HG03354 (cell line): ENCODE measurements around the gene ANO6.
A peak's percentile ranks its signal among the peaks of the same experiment; 100 is the strongest.

Source experiments
- ATAC-seq: cut with Tn5 transposase; IDR thresholded peaks from one replicate; pipeline ENCODE4 v1.9.1; 2021; ENCODE audit warnings: mild to moderate bottlenecking; ENCODE audit not compliant: unreplicated experiment, poor library complexity, severe bottlenecking

Gene ANO6

DNA sequence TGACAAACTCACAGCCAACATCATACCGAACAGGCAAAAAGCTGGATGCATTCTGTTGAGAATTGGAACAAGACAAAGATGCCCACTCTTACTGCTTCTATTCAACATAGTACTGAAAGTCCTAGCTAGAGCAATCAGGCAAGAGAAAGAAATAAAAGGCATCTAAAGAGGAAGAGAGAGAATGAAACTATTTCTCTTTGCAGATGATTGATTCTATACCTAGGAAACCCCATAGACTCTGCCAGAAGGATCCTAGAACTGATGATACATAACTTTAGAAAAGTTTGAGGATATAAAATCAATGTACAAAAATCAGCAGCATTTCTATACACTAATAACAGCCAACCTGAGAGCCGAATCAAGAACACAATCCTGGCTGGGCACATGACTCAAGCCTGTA, 6.1 kb upstream of the ANO6 start:
- ATAC-seq = no peak

DNA sequence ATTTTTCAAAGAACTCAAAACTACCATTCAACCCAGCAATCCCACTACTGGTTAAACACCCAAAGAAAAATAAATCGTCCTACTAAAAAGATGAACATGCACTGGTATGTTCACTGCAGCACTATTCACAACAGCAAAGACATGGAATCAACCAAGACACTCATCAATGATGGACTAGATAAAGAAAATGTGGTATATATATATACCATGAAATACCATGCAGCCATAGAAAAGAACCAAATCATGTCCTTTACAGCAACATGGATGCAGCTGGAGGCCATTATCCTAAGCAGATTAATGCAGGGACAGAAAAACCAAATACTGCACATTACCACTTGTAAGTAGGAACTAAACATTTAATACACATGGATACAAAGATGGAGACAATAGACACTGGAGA, 3.8 kb upstream of the ANO6 start:
- no peak for ATAC-seq

DNA sequence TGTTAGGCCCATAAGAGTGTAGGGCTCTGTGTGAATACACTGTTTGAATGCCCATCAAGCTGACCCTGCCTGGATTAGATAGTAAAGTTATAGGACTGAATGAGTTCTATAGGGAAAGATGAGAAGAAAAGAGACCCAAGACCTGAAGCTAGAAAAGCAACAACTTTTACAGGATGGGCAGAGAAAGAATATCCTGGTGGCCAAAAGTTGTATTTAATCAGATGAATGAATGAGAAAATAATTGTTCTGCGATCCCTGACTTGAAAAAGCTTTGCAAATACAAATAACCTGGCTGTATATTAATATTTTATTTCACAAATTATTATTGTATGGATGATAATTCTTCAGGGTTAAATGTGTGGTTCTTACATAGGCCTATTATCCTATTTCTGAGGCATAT, 2.8 kb upstream of the ANO6 start:
- ATAC-seq = no peak

DNA sequence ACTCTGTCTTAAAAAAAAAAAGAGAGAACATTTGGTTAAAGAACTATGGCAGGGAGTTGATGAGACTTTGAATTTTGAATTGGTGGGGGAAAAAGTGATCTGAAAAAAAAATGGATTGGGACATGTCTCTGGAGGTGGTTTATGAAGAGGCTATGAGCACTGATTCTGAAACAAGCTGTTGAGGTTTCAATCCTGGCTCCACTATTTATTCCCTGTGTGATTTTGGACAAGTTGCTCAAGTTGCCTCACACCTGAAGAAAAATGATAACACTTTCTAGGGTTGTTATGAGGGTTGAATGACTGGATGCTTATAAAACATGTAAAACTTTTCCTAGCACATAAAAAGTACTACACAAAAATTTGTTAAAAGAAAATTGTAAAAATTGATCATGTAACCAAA, 1.8 kb upstream of the ANO6 start:
- ATAC-seq = no peak

DNA sequence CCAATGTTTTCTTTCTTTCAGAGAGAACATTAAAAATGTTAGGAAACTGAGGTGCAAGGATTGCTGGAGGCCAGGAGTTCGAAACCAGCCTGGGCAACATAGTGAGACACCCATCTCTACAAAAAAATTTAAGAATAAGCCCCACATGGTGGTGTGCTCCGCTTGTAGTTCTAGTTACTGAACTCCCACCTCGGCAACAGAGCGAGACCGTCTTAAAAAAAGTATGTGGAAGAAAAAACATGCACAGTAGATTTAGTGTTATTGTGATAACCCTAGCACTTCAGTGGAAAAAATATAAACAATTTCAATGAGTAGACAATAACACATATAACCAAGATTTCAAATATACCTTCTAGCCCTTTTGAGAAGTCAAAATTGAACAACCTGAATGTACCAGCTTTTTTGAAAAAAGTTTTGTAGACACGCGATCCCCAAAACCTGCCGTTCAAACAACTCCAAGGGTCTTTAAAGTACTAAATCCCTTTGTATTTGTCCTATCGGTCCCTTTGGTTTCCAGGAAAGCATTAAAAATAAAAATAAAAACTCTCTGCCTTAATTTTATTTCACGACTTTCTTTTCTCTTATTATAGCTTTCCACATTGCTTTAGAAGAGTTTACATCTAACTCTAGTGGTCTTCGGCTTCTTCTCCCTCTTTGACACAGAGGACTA, 1.0 kb upstream of the ANO6 start:
- no peak for ATAC-seq

DNA sequence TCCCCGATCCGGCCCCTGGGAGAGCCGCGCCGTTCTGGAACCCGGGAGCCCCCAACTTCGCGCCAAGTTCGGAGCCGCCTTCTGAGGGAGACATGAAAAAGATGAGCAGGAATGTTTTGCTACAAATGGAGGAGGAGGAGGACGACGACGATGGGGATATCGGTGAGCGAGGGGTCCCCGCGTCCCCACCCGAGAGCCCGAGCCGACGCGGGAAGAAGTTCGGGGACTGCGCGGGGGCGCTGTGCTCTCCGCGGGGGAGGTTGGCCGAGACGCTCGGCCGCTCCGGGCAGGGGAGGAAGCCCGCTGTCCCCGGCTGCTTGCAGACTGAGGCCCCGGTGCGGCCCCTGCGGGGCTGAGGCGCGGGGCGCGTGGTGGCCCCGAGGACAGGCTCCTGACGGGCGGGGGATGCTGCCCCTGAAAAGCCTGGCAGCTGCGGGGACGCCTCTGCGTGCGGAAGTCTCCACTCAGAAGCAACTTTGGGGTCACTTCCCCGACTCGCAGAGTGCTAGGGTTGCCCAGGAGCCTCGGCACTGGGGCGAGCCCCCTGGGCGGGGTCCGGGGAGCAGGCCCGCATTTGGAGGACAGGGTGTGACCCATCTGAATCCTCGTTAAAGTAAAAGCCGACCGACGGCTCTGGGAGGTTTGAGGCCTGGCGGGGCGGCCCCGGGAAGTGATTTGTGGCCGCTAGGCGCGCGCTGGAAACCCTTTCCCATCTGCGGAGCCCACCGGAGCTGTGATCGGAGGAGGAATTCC, 511 bp downstream of the ANO6 start:
- ATAC-seq = peak; percentile 45

DNA sequence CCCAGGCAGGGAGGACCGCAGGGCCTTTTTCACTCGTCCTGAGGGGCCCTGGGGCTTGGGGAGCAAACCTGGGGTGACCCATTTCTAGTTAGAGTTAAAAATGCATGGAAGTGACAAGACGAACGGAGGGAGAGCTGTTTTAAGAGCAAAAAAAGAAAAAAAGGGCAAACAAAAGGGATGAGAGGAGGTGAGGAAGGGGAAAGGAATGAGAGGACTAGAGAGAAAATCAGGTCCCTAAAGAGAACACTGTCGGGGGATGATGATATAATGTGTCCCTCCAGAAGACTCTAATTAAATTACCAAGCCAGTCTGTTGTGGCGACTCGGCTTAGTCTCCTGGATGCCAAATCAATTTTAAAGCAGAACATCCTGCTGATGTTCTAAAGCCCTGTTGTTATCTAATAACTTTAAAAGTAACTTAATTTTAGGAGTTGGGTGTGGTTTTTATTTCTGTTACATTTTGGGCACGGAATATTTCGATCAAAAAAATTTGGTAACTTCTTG, 1.1 kb downstream of the ANO6 start:
- no peak for ATAC-seq

DNA sequence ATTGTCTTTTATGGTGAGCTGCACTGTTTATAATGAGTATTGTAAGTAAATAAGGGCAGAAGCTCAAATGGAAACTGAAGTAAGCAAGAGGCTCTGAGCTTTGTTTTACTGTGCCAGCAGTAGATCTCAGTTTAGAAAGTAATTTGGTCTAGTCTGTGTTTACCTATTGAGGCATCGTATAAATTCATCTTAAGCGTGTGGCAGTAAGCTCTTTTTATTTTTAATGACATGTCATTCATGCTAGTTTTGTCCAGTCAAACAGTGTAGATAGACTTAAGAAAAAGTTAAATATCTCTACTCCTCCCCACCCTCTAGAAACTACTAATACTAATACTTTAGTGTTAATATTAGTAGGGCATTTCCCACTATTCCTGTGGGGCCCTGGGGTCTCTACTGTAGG, 2.0 kb downstream of the ANO6 start:
- ATAC-seq = no peak

DNA sequence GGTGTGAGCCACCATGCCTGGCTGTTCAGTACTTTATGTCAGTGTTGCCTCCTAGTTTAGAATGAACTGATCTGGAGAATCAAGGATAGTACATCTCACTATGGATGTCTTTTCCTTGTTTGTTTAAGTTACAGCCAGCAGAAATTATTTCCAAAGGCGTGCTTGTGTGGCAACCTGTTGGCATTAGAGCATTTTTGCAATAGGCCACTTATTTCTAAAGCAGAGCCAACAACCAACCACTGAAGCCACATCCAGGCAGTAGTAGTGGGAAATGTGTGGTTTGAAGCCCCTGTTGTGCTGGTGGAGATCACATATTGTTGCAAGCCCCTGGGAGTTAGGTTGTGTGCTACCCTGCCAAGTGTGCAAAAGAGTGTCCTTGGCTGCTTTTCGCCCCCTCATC, 3.7 kb downstream of the ANO6 start:
- ATAC-seq = no peak

DNA sequence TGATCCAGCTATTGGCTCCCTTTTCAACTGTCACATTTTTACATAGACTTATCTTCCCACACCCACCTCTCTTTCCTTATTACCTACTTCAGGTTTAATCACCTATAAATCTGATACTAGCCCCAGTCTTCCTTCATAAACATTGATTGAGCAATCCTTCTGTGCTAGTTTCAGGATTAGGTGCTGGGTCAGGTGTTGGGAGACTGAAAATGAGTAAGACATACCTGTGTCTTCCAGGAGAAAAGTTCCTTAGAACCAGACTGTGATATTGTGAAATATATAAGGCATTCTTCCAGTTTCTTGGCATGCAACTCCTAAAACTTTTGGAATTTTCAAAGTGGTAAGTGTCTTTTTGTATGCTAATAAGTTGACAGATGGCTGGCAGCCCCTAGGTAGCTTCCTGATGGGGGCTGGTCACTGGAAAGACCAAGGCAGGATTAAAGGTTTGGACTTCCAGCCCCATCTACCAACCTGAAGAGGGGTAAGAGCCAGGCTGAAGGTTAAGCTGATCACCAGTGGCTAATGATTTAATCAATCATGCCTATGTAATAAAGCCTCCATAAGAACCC, 4.6 kb downstream of the ANO6 start:
- no peak for ATAC-seq

DNA sequence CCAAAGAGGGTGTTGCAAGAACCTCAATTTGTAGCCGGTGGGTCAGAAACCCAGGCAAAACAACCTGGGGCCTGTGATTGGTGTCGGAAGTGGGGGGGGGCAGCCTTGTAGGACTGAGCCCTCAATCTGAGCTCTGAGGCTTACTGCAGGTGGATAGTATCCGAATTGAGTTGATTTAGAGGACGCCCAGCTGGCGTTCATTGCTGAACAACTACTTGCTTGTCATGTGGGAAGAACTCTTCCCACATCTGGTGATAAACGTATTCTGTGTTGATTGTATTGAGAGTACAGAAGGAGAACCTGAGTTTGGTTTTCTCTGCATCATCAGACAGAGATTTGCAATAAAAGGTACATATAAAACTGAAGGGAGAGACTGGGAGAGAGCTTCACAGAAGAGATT, 5.1 kb downstream of the ANO6 start:
- no peak for ATAC-seq

DNA sequence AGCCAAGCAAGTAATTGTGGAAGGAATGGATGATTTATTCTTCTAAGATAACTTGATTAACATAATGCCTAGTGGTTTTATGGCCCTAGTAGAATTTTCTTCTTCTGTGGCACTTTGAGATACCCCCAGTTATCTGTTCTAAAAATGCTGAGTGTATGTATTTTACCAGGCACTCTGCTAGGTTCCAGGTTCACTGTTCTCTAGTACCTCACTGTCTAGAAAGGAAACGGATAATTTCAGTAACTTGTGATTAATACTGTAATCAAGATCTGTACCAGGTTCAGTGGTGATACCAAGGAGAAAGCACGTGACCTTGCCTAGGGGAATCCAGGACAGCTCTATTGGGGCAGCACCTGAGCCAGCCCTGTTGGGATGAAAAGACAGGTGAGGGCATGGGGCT, 8.0 kb downstream of the ANO6 start:
- no peak for ATAC-seq

DNA sequence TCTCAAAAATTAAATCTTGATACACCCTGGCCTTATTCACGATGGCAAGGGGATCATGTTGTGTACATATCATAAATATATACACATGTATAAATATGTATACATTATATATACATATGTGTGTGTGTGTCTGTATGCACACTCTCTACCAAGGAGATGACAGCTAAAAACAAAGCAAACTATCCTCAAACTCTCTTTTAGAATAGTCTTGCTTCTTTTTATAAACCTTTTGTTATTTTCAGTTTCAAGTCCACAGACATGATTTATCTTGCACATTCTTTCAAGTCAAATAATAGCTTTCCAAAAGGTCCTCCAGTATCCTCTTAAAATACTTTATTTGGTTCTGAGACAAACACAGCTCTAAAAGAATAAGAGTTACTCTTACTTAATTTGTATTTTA, 8.4 kb downstream of the ANO6 start:
- no peak for ATAC-seq

DNA sequence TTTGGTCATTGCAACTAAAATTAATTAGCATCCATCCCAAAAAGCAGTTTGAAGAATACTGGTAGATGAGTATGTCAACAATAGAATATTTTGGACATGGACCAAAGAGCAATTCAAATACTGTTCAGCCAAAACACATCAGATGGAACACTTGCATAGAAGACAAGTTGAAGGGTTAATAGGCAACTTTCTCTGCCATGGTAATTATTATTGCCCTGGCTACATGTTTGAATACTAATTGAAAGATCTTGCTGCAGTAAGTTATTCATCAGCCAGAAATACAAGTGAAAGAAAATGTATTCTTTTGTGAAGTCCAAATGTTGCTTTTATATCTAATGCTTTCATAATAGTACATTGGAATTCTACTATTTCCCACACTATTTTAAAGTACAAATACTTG, 10.1 kb downstream of the ANO6 start:
- no peak for ATAC-seq

DNA sequence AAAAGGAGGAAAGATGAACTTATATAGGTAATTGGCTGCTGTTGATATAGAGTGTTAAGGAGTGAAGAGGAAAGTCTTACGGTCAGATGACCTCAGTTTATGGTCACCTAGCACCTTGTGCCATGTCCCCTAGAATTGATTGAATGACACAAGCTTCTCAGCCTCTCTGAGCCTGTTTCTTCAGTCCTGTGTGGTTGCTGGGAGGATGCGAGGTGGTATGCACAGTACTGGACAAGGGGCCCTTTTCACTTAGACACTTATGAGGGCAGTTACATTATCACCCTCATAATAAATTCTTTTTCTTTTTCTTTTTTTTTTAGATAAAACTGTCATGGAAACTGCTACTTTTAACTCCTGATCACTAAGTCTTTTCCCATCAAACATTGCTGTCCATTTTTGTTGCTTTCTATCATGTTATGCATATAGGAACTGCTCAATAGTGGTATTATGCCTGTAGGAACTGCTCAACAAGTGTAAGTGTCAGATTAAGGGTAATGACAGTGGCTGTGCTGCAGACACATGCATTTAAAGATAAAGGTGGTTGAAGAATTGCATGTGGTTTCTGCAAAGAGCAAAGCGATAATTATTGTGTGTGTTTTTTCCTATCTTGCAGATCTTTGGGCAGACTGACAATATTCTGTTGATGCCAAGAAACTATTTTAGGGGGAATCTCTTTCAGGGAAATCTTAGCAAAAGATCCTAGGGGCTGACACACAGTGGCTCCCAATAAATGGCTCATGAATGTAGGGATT, 11.6 kb downstream of the ANO6 start:
- no peak for ATAC-seq

DNA sequence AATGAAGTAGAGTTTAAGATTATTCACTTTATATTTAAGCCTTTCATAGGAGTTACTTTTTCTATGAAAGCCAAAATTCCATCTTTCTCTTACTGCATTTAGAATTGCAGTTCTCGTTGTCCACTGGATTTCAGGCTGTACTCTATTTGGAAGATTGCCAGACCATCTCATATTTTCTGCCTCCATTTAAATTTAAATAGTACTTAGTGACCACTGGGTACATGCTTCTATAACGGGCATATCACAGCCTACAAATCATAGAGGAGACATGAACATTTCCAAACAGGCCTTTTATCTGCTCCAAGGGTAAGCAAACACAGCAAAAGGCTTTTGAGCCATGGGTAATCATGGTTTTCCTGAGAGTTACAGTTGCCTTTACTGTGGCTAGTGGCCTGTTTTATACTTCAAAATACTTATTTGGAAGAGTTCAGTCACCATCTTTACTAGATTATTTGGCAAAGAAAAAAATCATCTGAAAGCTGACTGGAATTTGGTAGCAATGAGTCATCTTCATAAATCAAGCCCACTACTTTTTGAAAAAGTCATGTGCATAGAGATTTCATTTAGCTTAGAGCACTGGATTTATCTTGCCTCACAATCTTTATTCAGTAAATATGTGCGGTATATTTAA, 15.7 kb downstream of the ANO6 start:
- ATAC-seq = no peak

DNA sequence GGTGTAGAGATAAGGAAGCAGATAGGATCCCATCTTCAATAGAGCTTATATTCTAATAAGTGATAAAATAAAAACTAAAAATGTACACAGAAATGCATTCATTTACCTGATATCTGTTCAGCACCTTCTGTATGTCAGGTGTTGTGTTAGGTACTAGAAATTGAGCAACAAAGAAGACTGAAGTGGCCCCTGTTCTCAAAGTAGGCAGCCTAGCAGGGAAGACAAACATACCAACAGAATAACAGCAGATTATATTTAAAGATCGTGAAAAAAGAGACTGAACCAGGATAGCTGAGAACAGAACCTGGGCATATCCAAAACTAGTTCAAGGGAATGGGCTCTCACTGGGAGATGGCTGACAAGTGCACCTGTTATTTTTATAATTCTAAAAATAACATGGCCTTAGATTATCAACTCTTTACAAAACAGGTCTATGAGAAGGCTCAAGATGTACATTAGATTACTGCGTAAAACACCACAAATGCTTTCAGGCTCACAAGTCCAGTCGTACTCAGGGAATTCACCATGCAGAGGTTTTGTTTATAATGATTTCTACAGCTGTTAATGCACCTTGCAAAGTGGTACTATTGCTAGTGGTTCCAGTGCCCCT, 16.4 kb downstream of the ANO6 start:
- peak; percentile 1 for ATAC-seq

DNA sequence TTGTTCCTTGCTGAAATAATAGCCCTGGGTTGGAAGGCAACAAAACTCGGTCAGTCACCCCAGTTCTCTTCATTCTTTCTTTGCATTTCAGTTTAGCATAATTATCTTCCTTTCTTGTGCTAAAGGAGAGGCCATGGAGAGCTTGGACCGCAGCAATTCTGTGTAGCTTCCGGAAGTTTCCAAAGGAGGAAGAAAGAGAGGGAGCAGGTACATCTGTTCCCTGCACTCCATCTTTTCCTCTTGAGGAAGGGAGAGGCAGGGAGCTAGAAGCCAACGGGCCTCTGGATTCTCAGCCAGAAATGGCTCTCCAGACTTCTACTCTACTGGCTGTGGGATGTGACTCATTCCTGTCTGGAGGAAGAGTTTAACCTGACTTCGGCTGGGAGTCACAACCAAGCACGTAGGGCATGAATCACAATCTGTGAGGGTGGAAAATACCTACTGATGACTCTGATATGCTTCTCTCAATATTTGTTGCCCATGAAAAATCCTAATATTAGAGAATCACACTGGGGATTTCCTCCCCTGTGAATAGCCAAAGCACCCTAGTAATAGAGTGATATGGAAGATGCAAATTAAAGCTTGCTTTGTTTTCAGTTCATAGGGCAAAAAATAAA, 17.0 kb downstream of the ANO6 start:
- peak; percentile 51 for ATAC-seq

DNA sequence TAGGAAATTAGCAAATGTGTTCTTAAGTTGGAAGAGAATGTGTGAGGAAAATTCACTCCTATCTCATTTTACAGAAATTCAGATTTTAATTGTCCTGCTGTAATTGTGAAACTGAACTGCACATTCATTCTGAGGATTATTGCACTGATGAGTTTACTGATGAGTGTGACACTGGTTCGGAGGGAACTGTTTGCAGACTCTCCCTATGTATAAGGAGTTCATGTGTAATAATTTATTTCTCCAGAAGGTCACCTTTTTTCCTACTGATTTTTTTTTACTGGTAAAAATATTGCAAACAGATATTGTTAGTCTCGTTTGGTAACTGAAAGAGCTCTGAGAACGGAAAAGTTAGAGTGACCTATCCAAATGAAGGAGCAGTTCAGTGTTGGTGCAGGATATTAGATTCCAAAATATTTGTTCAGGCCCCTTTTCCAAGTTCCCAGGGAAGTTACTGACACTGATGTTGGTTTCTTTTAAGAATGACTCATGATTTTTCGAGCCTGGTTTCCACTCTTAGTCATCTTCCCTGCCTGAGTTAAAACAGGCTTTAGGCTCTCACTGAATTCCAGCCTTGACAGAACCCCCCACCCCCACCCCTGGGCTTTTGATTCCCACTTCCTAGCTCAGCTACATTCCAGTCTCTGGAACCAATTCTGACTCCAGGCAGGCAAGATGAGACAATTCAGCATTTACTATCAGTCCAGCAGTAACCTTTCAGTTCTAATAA, 18.4 kb downstream of the ANO6 start:
- ATAC-seq = peak; percentile 42
